ENCODE results near the gene GEMIN5. TPM values are rescaled to one million over a fixed set of nuclear protein-coding genes. Genes with fewer than 3 reads are reported as not detected.

GEMIN5 gene
- total RNA-seq, 2 experiments from 2014 or later, result 2.7 to 3.7 TPM

GRCh38 chr5:154937186-154937717 is 759 bp downstream of the GEMIN5 start:
- Histone ChIP-seq H3K4me1 (ENCODE audit: insufficient read depth, low read length) (peaks cover 36% of the 10 kb centered on the region), H3K27me3 (ENCODE audit: control insufficient read depth in 1 of 2, insufficient read depth in 2 of 2, low read length in 2 of 2) (no peaks in the 10 kb centered on the region), H3K27ac (ENCODE audit: low read depth in 1 of 2, low read length in 2 of 2) (no peak overlapping the region), H3K9me3 (ENCODE audit: control insufficient read depth in 1 of 2, insufficient read depth in 1 of 2, low read length in 2 of 2) (no peaks in the 10 kb centered on the region), H3K36me3 (ENCODE audit: insufficient read depth, low read length) (peaks cover 5% of the 10 kb centered on the region), H3K4me3 (ENCODE audit: low read length) (peak overlapping the region; percentile 91)
- Mint-ChIP-seq H3K36me3 (ENCODE audit: low read depth) (peaks cover 34% of the 10 kb centered on the region), H3K27ac (peak overlapping the region; percentile 75), H3K9me3 (no peaks in the 10 kb centered on the region), H3K4me1 (ENCODE audit: low read depth) (peaks cover 60% of the 10 kb centered on the region), H3K27me3 (no peaks in the 10 kb centered on the region), H3K4me3 (peak overlapping the region; percentile 91)
- ChIA-PET CTCF (no interaction called here), POLR2A (interaction anchor here (0.5 to 1.7 kb wide), 4 partner anchors 49 to 899 kb away, joined by 3 to 6 read pairs (median 4); partner anchors contain the start of genes CNOT8, FAM114A2 and MFAP3)
- ATAC-seq (ENCODE audit: poor library complexity), result no peak
- intact Hi-C loops (cut with DNase I, micrococcal nuclease), result loop anchor here in 1 of 2 experiments (2.0 to 5.0 kb wide), 3 partner anchors 178 to 895 kb away; partner anchors contain the start of gene SAP30L
- no peak for TF ChIP-seq CTCF (IDR thresholded peaks at IDR 0.05)
- peak in 1 of 14 experiments; percentile 8 for DNase-seq

- Mint-ChIP-seq H3K4me1 (ENCODE audit: low read depth) (peaks cover 40% of the 10 kb centered on the region), H3K4me3 (no peak overlapping the region), H3K9me3 (no peaks in the 10 kb centered on the region), H3K27me3 (no peaks in the 10 kb centered on the region), H3K27ac (no peak overlapping the region), H3K36me3 (ENCODE audit: low read depth) (peaks cover 45% of the 10 kb centered on the region)
- CTCF ChIA-PET, result no interaction called here
- no peak for TF ChIP-seq CTCF (IDR thresholded peaks at IDR 0.05)
- Histone ChIP-seq H3K27ac (ENCODE audit: low read depth in 1 of 2, low read length in 2 of 2) (no peak overlapping the region), H3K36me3 (ENCODE audit: insufficient read depth, low read length) (peaks cover 25% of the 10 kb centered on the region), H3K27me3 (ENCODE audit: control insufficient read depth in 1 of 2, insufficient read depth in 2 of 2, low read length in 2 of 2) (no peaks in the 10 kb centered on the region), H3K4me3 (ENCODE audit: low read length) (no peak overlapping the region), H3K4me1 (ENCODE audit: insufficient read depth, low read length) (peaks cover 22% of the 10 kb centered on the region), H3K9me3 (ENCODE audit: control insufficient read depth in 1 of 2, insufficient read depth in 1 of 2, low read length in 2 of 2) (no peaks in the 10 kb centered on the region)
- no peak for ATAC-seq (ENCODE audit: poor library complexity)
- intact Hi-C loops (cut with DNase I, micrococcal nuclease), result loop anchor here in 1 of 2 experiments (5.0 kb wide), 2 partner anchors 488 to 893 kb away; partner anchors contain the start of gene SAP30L
- no peak for DNase-seq
- POLR2A ChIA-PET, result no interaction called here
These were observed 3.1 kb downstream of the GEMIN5 start for GRCh38 chr5:154934881-154935280.

- Histone ChIP-seq H3K27me3 (ENCODE audit: control insufficient read depth in 1 of 2, insufficient read depth in 2 of 2, low read length in 2 of 2) (no peaks in the 10 kb centered on the region), H3K36me3 (ENCODE audit: insufficient read depth, low read length) (peaks cover 36% of the 10 kb centered on the region), H3K4me1 (ENCODE audit: insufficient read depth, low read length) (peaks cover 20% of the 10 kb centered on the region), H3K9me3 (ENCODE audit: control insufficient read depth in 1 of 2, insufficient read depth in 1 of 2, low read length in 2 of 2) (no peaks in the 10 kb centered on the region), H3K4me3 (ENCODE audit: low read length) (no peak overlapping the region), H3K27ac (ENCODE audit: low read depth in 1 of 2, low read length in 2 of 2) (no peak overlapping the region)
- peaks cover 56% of the 10 kb centered on the region for H3K36me3 Mint-ChIP-seq (ENCODE audit: low read depth)
- H3K4me3 Mint-ChIP-seq, result no peak overlapping the region
- no peaks in the 10 kb centered on the region for H3K9me3 Mint-ChIP-seq
- DNase-seq (no peak), ATAC-seq (ENCODE audit: poor library complexity) (no peak)
- no peak overlapping the region for H3K27ac Mint-ChIP-seq
- TF ChIP-seq CTCF (IDR thresholded peaks at IDR 0.05), result no peak
- intact Hi-C loops (cut with DNase I, micrococcal nuclease), result no loop called here
- ChIA-PET POLR2A (no interaction called here), CTCF (interaction anchor here (0.5 kb wide), 1 partner anchor 283 kb away, joined by 4 read pairs; no protein-coding TSS in a partner anchor)
- H3K27me3 Mint-ChIP-seq, result no peaks in the 10 kb centered on the region
- peaks cover 31% of the 10 kb centered on the region for H3K4me1 Mint-ChIP-seq (ENCODE audit: low read depth)
These were observed 4.5 kb downstream of the GEMIN5 start for GRCh38 chr5:154933537-154933936.

Measured in CD4-positive, alpha-beta T cell (primary cell).